Thyroid gland (tissue), 4 donors: Measurements from ENCODE around the gene PGRMC2. TPM values are rescaled to one million over a fixed set of nuclear protein-coding genes. Genes with fewer than 3 reads are reported as not detected.

ENCODE experiments used
- DNase-seq, 2 donors: peaks; one replicate each; pipeline ENCODE4 v3.0.0-alpha.2; 2019
- H3K27ac ChIP-seq, 3 donors: fragments of 200-600 bp; sonication (generic); 1 replicate in 2 of 3; 2 replicates in 1 of 3; pipeline ENCODE4 v1.5.1; 2016 to 2019; ENCODE audit warnings: mild to moderate bottlenecking in 1 of 3, moderate library complexity in 1 of 3
- H3K27me3 ChIP-seq: fragments of 200-600 bp; sonication (generic); one replicate; pipeline ENCODE4 v1.5.1; 2019
- H3K36me3 ChIP-seq, 2 donors: fragments of 200-600 bp; sonication (generic); one replicate each; pipeline ENCODE4 v1.5.1; 2016 to 2019
- H3K4me1 ChIP-seq, 2 donors: fragments of 200-600 bp; sonication (generic); one replicate each; pipeline ENCODE4 v1.5.1; 2017 to 2019
- H3K4me3 ChIP-seq, 3 donors: fragments of 200-600 bp; sonication (generic); replicated peaks in 1 of 3; 1 replicate in 2 of 3; 2 replicates in 1 of 3; pipeline ENCODE4 v1.5.1; 2016; ENCODE audit warnings: mild to moderate bottlenecking in 1 of 3
- H3K9me3 ChIP-seq: fragments of 200-600 bp; sonication (generic); one replicate; pipeline ENCODE4 v1.5.1; 2017
- CTCF ChIP-seq, 6 experiments: fragments of 200-600 bp in 3 of 6; fragments of 450-650 bp in 3 of 6; sonication (generic) in 3 of 6; IDR thresholded peaks; one replicate each; pipeline ENCODE4 v1.5.1; 2016 to 2019; ENCODE audit warnings: antibody characterized with exemption in 6 of 6, mild to moderate bottlenecking in 2 of 6, inconsistent platforms in 1 of 6, moderate library complexity in 1 of 6
- POLR2A ChIP-seq, 2 donors: fragments of 450-650 bp; IDR thresholded peaks; one replicate each; pipeline ENCODE4 v1.6.1; 2017; ENCODE audit warnings: antibody characterized with exemption in 2 of 2, mild to moderate bottlenecking in 2 of 2, moderate library complexity in 1 of 2
- WGBS, 2 donors: methylation state at CpG; one replicate each; pipeline ENCODE4 v1.1.5; 2017; 5-methylcytosine and 5-hydroxymethylcytosine counted together
- intact Hi-C: fragments of 100-400 bp; cut with DNase I; formaldehyde crosslinking; loops from one replicate; pipeline ENCODE4 v1.15.1; 2023
- total RNA-seq, 4 donors: library from RNA; depleted of rRNA; stranded (reverse); fragments of >200 nt; gene quantifications; one replicate each; pipeline ENCODE4 v1.2.3, GENCODE V29; 2016

The PGRMC2 gene
- total RNA-seq, 4 donors from 2014 or later = 46.5 to 68.9 (median 50.2) TPM

- Histone ChIP-seq H3K27me3 (no peaks in the 10 kb centered on the region), H3K27ac (no peak overlapping the region), H3K36me3 (no peaks in the 10 kb centered on the region), H3K4me1 (no peaks in the 10 kb centered on the region), H3K9me3 (no peaks in the 10 kb centered on the region), H3K4me3 (no peak overlapping the region)
- no peak for TF ChIP-seq CTCF (IDR thresholded peaks at IDR 0.05)
- no peak for TF ChIP-seq POLR2A (IDR thresholded peaks at IDR 0.05)
- intact Hi-C loops = no loop called here
- WGBS, 2 donors = 81 to 86% methylated on average over 3 of the region's 3 CpGs
- DNase-seq = no peak
Measured at GRCh38 chr4:128294464-128294863, 6.9 kb upstream of the PGRMC2 start.

GRCh38 chr4:128292349-128292748, 4.7 kb upstream of the PGRMC2 start:
- WGBS, 2 donors = 69 to 74% methylated on average over 2 of the region's 2 CpGs
- DNase-seq = no peak

GRCh38 chr4:128291096-128291495, 3.5 kb upstream of the PGRMC2 start:
- intact Hi-C loops = no loop called here
- no peak for TF ChIP-seq CTCF (IDR thresholded peaks at IDR 0.05)
- no peak for TF ChIP-seq POLR2A (IDR thresholded peaks at IDR 0.05)
- WGBS, 2 donors = 96 to 99% methylated on average over 2 of the region's 2 CpGs

More at GRCh38 chr4:128292349-128292748, 4.7 kb upstream of the PGRMC2 start:
- Histone ChIP-seq H3K27me3 (no peaks in the 10 kb centered on the region), H3K36me3 (no peaks in the 10 kb centered on the region), H3K27ac (no peak overlapping the region), H3K4me3 (no peak overlapping the region), H3K4me1 (peaks cover 3 to 6% of the 10 kb centered on the region in 2 donors), H3K9me3 (no peaks in the 10 kb centered on the region)
- no peak for TF ChIP-seq POLR2A (IDR thresholded peaks at IDR 0.05)
- TF ChIP-seq CTCF (IDR thresholded peaks at IDR 0.05) = no peak
- intact Hi-C loops = no loop called here

GRCh38 chr4:128290526-128290925, 2.9 kb upstream of the PGRMC2 start:
- no peak for TF ChIP-seq POLR2A (IDR thresholded peaks at IDR 0.05)
- TF ChIP-seq CTCF (IDR thresholded peaks at IDR 0.05) = no peak
- 87 to 91% methylated on average over 3 of the region's 3 CpGs for WGBS, 2 donors
- Histone ChIP-seq H3K9me3 (no peaks in the 10 kb centered on the region), H3K4me1 (peaks cover 3 to 6% of the 10 kb centered on the region in 2 donors), H3K27ac (no peak overlapping the region), H3K4me3 (no peak overlapping the region), H3K36me3 (no peaks in the 10 kb centered on the region), H3K27me3 (no peaks in the 10 kb centered on the region)
- intact Hi-C loops = no loop called here
- DNase-seq = no peak

More at GRCh38 chr4:128291096-128291495, 3.5 kb upstream of the PGRMC2 start:
- no peak overlapping the region for H3K27ac ChIP-seq
- H3K36me3 ChIP-seq = no peaks in the 10 kb centered on the region
- no peaks in the 10 kb centered on the region for H3K9me3 ChIP-seq
- H3K27me3 ChIP-seq = no peaks in the 10 kb centered on the region
- no peak for DNase-seq
- H3K4me1 ChIP-seq = peaks cover 3 to 6% of the 10 kb centered on the region in 2 donors
- H3K4me3 ChIP-seq = no peak overlapping the region

- intact Hi-C loops = no loop called here
- Histone ChIP-seq H3K4me3 (no peak overlapping the region), H3K9me3 (no peaks in the 10 kb centered on the region), H3K4me1 (peaks cover 8 to 15% of the 10 kb centered on the region in 2 donors), H3K36me3 (no peaks in the 10 kb centered on the region), H3K27me3 (no peaks in the 10 kb centered on the region), H3K27ac (no peak overlapping the region)
- WGBS, 2 donors = 68 to 90% methylated on average over 2 of the region's 2 CpGs
- DNase-seq = no peak
- no peak for TF ChIP-seq POLR2A (IDR thresholded peaks at IDR 0.05)
- no peak for TF ChIP-seq CTCF (IDR thresholded peaks at IDR 0.05)
Measured at GRCh38 chr4:128289523-128290158, 2.0 kb upstream of the PGRMC2 start.
